ENCODE results near the gene RHOH.
"Not testable (repeated sequence)": the region's sequence is repeated elsewhere in the genome, so short reads cannot be mapped to it uniquely, and the experiment has no call there.

RHOH gene

DNA sequence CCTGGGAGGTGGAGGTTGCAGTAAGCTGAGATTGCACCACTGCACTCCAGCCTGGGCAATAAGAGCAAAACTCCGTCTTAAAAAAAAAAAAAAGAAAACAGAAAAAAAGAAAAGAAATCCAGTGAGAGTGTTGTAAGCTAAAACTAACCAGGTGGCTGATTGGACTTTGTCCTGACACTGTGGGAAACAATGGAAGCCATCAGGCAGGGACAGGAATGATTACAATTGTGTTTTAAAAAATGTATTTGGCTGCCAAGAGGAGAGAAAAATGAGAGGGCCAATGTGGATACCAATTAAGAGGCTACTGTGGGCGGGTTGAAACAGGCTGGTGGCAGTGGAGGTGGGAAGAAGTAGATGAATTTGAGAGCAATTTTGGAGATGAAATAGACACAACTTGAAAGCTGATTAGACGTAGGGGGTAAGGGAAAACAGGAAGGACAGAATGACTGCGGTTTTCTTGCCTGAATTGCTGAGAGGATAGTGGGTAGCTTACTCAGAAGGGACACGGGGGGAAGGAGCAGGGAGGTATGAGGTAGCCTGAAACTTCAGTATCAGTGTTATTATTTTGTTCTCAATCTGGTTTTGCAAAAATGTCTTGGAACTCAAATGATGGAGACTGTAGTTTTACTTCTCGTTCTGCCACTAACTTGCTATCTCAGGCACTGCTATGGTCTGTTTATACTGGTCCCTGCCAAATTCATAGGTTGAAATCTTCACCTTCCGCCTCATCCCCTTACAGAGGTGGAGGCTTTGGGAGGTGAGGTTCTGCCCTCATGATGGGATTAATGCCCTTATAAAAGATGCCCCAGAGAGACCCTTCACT lies 92.7 kb downstream of the RHOH start:
- in situ Hi-C loops (cut with MboI; ENCODE audit: low sequenced_read_pairs): no loop called here

GRCh38 chr4:40290611-40291186 lies 93.9 kb downstream of the RHOH start:
- in situ Hi-C loops (cut with MboI; ENCODE audit: low sequenced_read_pairs): not testable (repeated sequence)

- in situ Hi-C loops (cut with MboI; ENCODE audit: low sequenced_read_pairs): no loop called here
These were observed 95.5 kb downstream of the RHOH start for GRCh38 chr4:40292313-40292759.

DNA sequence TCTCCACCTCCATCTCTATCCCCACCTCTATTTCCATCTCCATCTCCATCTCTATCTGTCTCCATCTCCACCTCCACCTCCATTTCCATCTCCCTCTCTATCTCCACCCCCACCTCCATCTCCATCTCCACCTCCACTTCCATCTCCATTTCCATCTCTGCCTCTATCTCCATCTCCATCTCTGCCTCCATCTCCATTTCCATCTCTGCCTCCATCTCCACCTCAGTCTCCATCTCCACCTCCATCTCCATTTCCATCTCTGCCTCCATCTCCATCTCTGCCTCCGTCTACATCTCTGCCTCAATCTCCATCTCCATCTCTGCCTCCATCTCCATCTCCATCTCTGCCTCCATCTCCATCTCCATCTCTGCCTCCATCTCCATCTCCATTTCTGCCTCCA lies 97.5 kb downstream of the RHOH start:
- in situ Hi-C loops (cut with MboI; ENCODE audit: low sequenced_read_pairs): no loop called here

- in situ Hi-C loops (cut with MboI; ENCODE audit: low sequenced_read_pairs): not testable (repeated sequence)
These were observed 98.2 kb downstream of the RHOH start for GRCh38 chr4:40295030-40295429.

DNA sequence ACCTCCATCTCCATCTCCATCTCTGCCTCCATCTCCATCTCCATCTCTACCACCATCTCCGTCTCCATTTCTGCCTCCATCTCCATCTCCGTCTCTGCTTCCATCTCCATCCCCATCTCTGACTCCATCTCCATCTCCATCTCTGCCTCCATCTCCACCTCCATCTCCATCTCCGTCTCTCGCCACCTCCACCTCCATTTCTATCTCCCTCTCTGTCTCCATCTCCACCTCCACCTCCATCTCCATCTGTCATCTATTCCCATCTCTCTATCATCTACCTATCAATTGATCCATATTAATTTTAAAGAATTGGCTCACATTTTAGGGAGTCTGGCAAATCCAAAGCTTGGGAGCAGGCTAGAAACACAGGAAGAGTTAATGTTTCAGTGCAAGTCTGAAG lies 98.7 kb downstream of the RHOH start:
- in situ Hi-C loops (cut with MboI; ENCODE audit: low sequenced_read_pairs): no loop called here
